ENCODE results near the gene ITIH1.

DNA sequence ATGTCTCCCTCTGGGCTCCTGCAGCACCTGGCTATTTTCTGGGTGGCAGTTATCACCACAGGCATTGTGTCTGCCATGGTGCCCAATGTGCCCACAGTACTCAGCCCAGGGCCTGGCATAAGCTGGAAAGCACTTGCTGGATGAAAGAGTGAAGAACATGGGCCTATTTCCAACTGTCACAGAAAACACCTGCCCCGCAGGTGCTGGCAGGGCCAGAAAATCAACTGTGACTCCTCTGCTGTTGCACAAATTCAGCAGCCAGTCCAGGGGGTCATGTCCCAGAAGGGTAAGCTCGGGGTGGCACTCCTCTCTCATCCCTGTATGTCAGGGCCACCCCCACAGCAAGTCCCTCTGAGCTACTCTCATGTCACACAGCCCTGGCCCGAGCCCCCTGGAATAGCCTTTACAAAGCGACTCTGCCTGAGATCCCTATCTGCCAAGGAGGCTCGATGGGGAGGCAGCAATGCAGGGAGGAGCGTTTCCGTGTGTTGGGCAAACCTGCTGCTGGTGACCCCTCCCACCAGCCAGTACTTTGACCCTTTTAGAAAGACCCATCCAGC is 34.1 kb downstream of the ITIH1 start:
- TF ChIP-seq, protein P1, sequence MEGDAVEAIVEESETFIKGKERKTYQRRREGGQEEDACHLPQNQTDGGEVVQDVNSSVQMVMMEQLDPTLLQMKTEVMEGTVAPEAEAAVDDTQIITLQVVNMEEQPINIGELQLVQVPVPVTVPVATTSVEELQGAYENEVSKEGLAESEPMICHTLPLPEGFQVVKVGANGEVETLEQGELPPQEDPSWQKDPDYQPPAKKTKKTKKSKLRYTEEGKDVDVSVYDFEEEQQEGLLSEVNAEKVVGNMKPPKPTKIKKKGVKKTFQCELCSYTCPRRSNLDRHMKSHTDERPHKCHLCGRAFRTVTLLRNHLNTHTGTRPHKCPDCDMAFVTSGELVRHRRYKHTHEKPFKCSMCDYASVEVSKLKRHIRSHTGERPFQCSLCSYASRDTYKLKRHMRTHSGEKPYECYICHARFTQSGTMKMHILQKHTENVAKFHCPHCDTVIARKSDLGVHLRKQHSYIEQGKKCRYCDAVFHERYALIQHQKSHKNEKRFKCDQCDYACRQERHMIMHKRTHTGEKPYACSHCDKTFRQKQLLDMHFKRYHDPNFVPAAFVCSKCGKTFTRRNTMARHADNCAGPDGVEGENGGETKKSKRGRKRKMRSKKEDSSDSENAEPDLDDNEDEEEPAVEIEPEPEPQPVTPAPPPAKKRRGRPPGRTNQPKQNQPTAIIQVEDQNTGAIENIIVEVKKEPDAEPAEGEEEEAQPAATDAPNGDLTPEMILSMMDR (IDR thresholded peaks at IDR 0.05), result no peak
- TF ChIP-seq POLR2A (IDR thresholded peaks at IDR 0.05), result peak; percentile 56

All from right lobe of liver (tissue), 4 donors.